A549 (cell line): ENCODE measurements around the gene EIF3A.
"Not testable (repeated sequence)": the region's sequence is repeated elsewhere in the genome, so short reads cannot be mapped to it uniquely, and the experiment has no call there.

Source experiments
- CTCF ChIP-seq: fragments of >200 bp; sonication (Bioruptor Twin); formaldehyde crosslinking; IDR thresholded peaks from 3 replicates; pipeline ENCODE4 v1.5.1; 2016
- HDAC2 ChIP-seq: fragments of 200-600 bp; sonication (generic); IDR thresholded peaks from 2 replicates; pipeline ENCODE4 v1.6.1; 2016
- MAX ChIP-seq: IDR thresholded peaks from 2 replicates; pipeline ENCODE4 v1.6.1; 2012
- USF2 ChIP-seq: fragments of 450-650 bp; IDR thresholded peaks from 2 replicates; pipeline ENCODE4 v1.6.1; 2014; ENCODE audit warnings: antibody characterized with exemption

- not testable (repeated sequence) for TF ChIP-seq HDAC2, CTCF, USF2, MAX
These were observed 25.3 kb upstream of the EIF3A start for GRCh38 chr10:119105899-119106298.
